GM23338 (cell line): ENCODE results near the gene KCNMA1. TPM values are rescaled to one million over a fixed set of nuclear protein-coding genes. Genes with fewer than 3 reads are reported as not detected.

ENCODE experiments used
- ATAC-seq: fragments of 200-7000 bp; cut with Tn5 transposase; 3 replicates; pipeline ENCODE4 v1.9.1; 2020
- DNase-seq: peaks from one replicate; pipeline ENCODE4 v3.0.0-alpha.2; 2015; ENCODE audit warnings: low spot score
- H2AFZ ChIP-seq: fragments of 200-600 bp; sonication (generic); 2 replicates; pipeline ENCODE4 v1.8.0; 2016; ENCODE audit warnings: antibody characterized with exemption, mild to moderate bottlenecking, moderate library complexity
- H3F3A ChIP-seq: fragments of 200-600 bp; sonication (generic); replicated peaks from 2 replicates; pipeline ENCODE4 v1.8.0; 2017; ENCODE audit warnings: antibody characterized with exemption, mixed run types, low read depth
- H3K27ac ChIP-seq: fragments of 200-600 bp; sonication (generic); 2 replicates; pipeline ENCODE4 v1.6.1; 2016; ENCODE audit warnings: low read depth
- H3K27me3 ChIP-seq: fragments of 200-600 bp; sonication (generic); 2 replicates; pipeline ENCODE4 v1.8.0; 2016; ENCODE audit warnings: mild to moderate bottlenecking, mixed run types, moderate library complexity; ENCODE audit not compliant: insufficient read depth
- H3K36me3 ChIP-seq: fragments of 200-600 bp; sonication (generic); 2 replicates; pipeline ENCODE4 v1.8.0; 2016; ENCODE audit warnings: mild to moderate bottlenecking; ENCODE audit not compliant: insufficient read depth
- H3K4me1 ChIP-seq: fragments of 200-600 bp; sonication (generic); 2 replicates; pipeline ENCODE4 v1.8.0; 2016; ENCODE audit warnings: mild to moderate bottlenecking, moderate library complexity; ENCODE audit not compliant: insufficient read depth
- H3K4me2 ChIP-seq: fragments of 200-600 bp; sonication (generic); 2 replicates; pipeline ENCODE4 v1.7.1; 2017; ENCODE audit warnings: mixed run types
- H3K4me3 ChIP-seq: fragments of 200-600 bp; sonication (generic); 2 replicates; pipeline ENCODE4 v1.6.1; 2016; ENCODE audit warnings: mixed run types
- H3K79me2 ChIP-seq: fragments of 200-600 bp; sonication (generic); replicated peaks from 2 replicates; pipeline ENCODE4 v1.8.0; 2017; ENCODE audit warnings: mild to moderate bottlenecking; ENCODE audit not compliant: insufficient read depth
- H3K9me2 ChIP-seq: fragments of 200-600 bp; sonication (generic); 2 replicates; pipeline ENCODE4 v1.8.0; 2017; ENCODE audit not compliant: insufficient read depth
- H4K20me1 ChIP-seq: fragments of 200-600 bp; sonication (generic); replicated peaks from 2 replicates; pipeline ENCODE4 v1.8.0; 2017; ENCODE audit warnings: mild to moderate bottlenecking; ENCODE audit not compliant: insufficient read depth
- H3K27ac Mint-ChIP-seq: 2 replicates; pipeline ENCODE4 v1.8.0; 2020; ENCODE audit warnings: inconsistent platforms, mild to moderate bottlenecking, moderate library complexity, mixed read lengths
- H3K27me3 Mint-ChIP-seq: 3 replicates; pipeline ENCODE4 v1.8.0; 2022; ENCODE audit warnings: low read depth, mild to moderate bottlenecking, moderate library complexity, mixed read lengths, inconsistent platforms; ENCODE audit not compliant: insufficient read depth, poor library complexity
- H3K36me3 Mint-ChIP-seq: 3 replicates; pipeline ENCODE4 v1.8.0; 2021; ENCODE audit warnings: low read depth, mild to moderate bottlenecking, inconsistent platforms, moderate library complexity, mixed read lengths
- H3K4me1 Mint-ChIP-seq: 3 replicates; pipeline ENCODE4 v1.8.0; 2020; ENCODE audit warnings: mild to moderate bottlenecking, inconsistent platforms, mixed read lengths
- H3K4me3 Mint-ChIP-seq: 3 replicates; pipeline ENCODE4 v1.8.0; 2021; ENCODE audit warnings: moderate library complexity, mild to moderate bottlenecking, inconsistent platforms, mixed read lengths
- H3K9me3 Mint-ChIP-seq: 3 replicates; pipeline ENCODE4 v1.8.0; 2020; ENCODE audit warnings: moderate library complexity, mild to moderate bottlenecking, inconsistent platforms, mixed read lengths
- CREB1 ChIP-seq: fragments of 250-450 bp; sonication (Bioruptor Pico); IDR thresholded peaks from 2 replicates; pipeline ENCODE4 v1.5.0; 2020; ENCODE audit warnings: low read depth, mild to moderate bottlenecking, moderate library complexity
- EZH2 ChIP-seq: fragments of 200-600 bp; sonication (generic); IDR thresholded peaks from one replicate; pipeline ENCODE4 v1.8.0; 2017; ENCODE audit warnings: antibody characterized with exemption, mild to moderate bottlenecking, low read depth; ENCODE audit not compliant: unreplicated experiment
- JUNB ChIP-seq: IDR thresholded peaks from one replicate; pipeline ENCODE4 v1.6.1; 2016; ENCODE audit warnings: antibody characterized with exemption; ENCODE audit not compliant: unreplicated experiment
- NANOG ChIP-seq: IDR thresholded peaks from 2 replicates; pipeline ENCODE4 v1.6.1; 2016; ENCODE audit warnings: antibody characterized with exemption, borderline replicate concordance
- STAT1 ChIP-seq: IDR thresholded peaks from one replicate; pipeline ENCODE4 v1.6.1; 2016; ENCODE audit warnings: antibody characterized with exemption; ENCODE audit not compliant: unreplicated experiment
- ZNF331 ChIP-seq: fragments of 250-450 bp; sonication (Bioruptor Pico); IDR thresholded peaks from 2 replicates; pipeline ENCODE4 v1.5.0; 2020; ENCODE audit warnings: low read depth, mild to moderate bottlenecking, moderate library complexity
- polyA plus RNA-seq: library from polyadenylated mRNA; unstranded; fragments of >200 nt; fragmentation: Nextera tagmentation; extraction: Ambion mirVana; gene quantifications from 2 replicates; pipeline ENCODE4 v1.2.1, GENCODE V29; 2016
- total RNA-seq: library from RNA; depleted of rRNA; stranded (reverse); fragments of >200 nt; shearing (Covaris generic); gene quantifications from 2 replicates; pipeline ENCODE4 v1.2.3, GENCODE V29; 2014
- TF ChIP-seq, protein P1 (sequence below): fragments of 250-450 bp; sonication (Bioruptor Pico); IDR thresholded peaks from 2 replicates; pipeline ENCODE4 v1.5.0; 2020; ENCODE audit warnings: mild to moderate bottlenecking, moderate library complexity
- TF ChIP-seq, protein P2 (sequence below), 2 experiments: fragments of 200-600 bp in 1 of 2; sonication (generic) in 1 of 2; conservative IDR thresholded peaks; 2 replicates each; pipeline versions ENCODE4 v1.5.1 to v1.6.1; 2016 to 2017; ENCODE audit warnings: antibody characterized with exemption in 2 of 2, low read depth in 2 of 2, mild to moderate bottlenecking in 2 of 2, moderate library complexity in 1 of 2
- TF ChIP-seq, protein P3 (sequence below): IDR thresholded peaks from 2 replicates; pipeline ENCODE4 v1.6.1; 2016; ENCODE audit warnings: antibody characterized with exemption
- TF ChIP-seq, protein P4 (sequence below): IDR thresholded peaks from one replicate; pipeline ENCODE4 v1.6.1; 2018; ENCODE audit warnings: antibody characterized with exemption; ENCODE audit not compliant: unreplicated experiment

The KCNMA1 gene
- total and polyA plus RNA-seq, 2 experiments from 2014 or later, result 8.2 to 9.0 TPM

DNA sequence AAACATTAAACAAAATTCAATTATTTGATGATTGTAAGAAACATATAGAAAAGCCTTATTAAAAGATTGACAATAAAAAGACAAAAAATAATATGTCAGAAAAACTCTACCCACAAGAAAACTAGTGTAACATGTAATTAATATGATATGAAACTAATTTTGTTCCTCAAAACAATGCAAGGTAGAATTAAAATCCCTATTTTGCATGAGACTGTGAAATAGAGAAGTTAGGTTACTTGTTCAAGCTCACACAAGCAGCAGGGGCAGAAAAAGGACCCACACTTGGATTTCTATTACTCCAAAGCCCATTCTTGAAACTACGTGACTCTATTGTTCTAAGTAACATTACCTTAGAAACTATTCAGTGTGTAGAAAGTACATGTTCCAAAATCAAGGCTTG is 96.4 kb downstream of the KCNMA1 start:
- H3K27ac Mint-ChIP-seq, result no peak overlapping the region
- TF ChIP-seq JUNB, result no peak
- TF ChIP-seq STAT1, result no peak
- TF ChIP-seq, protein P1, sequence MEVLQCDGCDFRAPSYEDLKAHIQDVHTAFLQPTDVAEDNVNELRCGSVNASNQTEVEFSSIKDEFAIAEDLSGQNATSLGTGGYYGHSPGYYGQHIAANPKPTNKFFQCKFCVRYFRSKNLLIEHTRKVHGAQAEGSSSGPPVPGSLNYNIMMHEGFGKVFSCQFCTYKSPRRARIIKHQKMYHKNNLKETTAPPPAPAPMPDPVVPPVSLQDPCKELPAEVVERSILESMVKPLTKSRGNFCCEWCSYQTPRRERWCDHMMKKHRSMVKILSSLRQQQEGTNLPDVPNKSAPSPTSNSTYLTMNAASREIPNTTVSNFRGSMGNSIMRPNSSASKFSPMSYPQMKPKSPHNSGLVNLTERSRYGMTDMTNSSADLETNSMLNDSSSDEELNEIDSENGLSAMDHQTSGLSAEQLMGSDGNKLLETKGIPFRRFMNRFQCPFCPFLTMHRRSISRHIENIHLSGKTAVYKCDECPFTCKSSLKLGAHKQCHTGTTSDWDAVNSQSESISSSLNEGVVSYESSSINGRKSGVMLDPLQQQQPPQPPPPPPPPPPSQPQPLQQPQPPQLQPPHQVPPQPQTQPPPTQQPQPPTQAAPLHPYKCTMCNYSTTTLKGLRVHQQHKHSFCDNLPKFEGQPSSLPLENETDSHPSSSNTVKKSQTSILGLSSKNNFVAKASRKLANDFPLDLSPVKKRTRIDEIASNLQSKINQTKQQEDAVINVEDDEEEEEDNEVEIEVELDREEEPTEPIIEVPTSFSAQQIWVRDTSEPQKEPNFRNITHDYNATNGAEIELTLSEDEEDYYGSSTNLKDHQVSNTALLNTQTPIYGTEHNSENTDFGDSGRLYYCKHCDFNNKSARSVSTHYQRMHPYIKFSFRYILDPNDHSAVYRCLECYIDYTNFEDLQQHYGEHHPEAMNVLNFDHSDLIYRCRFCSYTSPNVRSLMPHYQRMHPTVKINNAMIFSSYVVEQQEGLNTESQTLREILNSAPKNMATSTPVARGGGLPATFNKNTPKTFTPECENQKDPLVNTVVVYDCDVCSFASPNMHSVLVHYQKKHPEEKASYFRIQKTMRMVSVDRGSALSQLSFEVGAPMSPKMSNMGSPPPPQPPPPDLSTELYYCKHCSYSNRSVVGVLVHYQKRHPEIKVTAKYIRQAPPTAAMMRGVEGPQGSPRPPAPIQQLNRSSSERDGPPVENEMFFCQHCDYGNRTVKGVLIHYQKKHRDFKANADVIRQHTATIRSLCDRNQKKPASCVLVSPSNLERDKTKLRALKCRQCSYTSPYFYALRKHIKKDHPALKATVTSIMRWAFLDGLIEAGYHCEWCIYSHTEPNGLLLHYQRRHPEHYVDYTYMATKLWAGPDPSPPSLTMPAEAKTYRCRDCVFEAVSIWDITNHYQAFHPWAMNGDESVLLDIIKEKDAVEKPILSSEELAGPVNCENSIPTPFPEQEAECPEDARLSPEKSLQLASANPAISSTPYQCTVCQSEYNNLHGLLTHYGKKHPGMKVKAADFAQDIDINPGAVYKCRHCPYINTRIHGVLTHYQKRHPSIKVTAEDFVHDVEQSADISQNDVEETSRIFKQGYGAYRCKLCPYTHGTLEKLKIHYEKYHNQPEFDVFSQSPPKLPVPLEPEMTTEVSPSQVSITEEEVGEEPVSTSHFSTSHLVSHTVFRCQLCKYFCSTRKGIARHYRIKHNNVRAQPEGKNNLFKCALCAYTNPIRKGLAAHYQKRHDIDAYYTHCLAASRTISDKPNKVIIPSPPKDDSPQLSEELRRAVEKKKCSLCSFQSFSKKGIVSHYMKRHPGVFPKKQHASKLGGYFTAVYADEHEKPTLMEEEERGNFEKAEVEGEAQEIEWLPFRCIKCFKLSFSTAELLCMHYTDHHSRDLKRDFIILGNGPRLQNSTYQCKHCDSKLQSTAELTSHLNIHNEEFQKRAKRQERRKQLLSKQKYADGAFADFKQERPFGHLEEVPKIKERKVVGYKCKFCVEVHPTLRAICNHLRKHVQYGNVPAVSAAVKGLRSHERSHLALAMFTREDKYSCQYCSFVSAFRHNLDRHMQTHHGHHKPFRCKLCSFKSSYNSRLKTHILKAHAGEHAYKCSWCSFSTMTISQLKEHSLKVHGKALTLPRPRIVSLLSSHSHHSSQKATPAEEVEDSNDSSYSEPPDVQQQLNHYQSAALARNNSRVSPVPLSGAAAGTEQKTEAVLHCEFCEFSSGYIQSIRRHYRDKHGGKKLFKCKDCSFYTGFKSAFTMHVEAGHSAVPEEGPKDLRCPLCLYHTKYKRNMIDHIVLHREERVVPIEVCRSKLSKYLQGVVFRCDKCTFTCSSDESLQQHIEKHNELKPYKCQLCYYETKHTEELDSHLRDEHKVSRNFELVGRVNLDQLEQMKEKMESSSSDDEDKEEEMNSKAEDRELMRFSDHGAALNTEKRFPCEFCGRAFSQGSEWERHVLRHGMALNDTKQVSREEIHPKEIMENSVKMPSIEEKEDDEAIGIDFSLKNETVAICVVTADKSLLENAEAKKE (CRISPR knock-in tag), result no peak
- TF ChIP-seq, protein P2, sequence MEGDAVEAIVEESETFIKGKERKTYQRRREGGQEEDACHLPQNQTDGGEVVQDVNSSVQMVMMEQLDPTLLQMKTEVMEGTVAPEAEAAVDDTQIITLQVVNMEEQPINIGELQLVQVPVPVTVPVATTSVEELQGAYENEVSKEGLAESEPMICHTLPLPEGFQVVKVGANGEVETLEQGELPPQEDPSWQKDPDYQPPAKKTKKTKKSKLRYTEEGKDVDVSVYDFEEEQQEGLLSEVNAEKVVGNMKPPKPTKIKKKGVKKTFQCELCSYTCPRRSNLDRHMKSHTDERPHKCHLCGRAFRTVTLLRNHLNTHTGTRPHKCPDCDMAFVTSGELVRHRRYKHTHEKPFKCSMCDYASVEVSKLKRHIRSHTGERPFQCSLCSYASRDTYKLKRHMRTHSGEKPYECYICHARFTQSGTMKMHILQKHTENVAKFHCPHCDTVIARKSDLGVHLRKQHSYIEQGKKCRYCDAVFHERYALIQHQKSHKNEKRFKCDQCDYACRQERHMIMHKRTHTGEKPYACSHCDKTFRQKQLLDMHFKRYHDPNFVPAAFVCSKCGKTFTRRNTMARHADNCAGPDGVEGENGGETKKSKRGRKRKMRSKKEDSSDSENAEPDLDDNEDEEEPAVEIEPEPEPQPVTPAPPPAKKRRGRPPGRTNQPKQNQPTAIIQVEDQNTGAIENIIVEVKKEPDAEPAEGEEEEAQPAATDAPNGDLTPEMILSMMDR (conservative IDR thresholded peaks at IDR 0.05; ENCODE audit: low read depth in 2 of 2), result no peak
- TF ChIP-seq, protein P3, sequence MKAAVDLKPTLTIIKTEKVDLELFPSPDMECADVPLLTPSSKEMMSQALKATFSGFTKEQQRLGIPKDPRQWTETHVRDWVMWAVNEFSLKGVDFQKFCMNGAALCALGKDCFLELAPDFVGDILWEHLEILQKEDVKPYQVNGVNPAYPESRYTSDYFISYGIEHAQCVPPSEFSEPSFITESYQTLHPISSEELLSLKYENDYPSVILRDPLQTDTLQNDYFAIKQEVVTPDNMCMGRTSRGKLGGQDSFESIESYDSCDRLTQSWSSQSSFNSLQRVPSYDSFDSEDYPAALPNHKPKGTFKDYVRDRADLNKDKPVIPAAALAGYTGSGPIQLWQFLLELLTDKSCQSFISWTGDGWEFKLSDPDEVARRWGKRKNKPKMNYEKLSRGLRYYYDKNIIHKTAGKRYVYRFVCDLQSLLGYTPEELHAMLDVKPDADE, result no peak
- no peak for TF ChIP-seq EZH2
- no peak for TF ChIP-seq CREB1 (CRISPR knock-in tag)
- no peak for TF ChIP-seq ZNF331 (CRISPR knock-in tag)
- TF ChIP-seq, protein P4, sequence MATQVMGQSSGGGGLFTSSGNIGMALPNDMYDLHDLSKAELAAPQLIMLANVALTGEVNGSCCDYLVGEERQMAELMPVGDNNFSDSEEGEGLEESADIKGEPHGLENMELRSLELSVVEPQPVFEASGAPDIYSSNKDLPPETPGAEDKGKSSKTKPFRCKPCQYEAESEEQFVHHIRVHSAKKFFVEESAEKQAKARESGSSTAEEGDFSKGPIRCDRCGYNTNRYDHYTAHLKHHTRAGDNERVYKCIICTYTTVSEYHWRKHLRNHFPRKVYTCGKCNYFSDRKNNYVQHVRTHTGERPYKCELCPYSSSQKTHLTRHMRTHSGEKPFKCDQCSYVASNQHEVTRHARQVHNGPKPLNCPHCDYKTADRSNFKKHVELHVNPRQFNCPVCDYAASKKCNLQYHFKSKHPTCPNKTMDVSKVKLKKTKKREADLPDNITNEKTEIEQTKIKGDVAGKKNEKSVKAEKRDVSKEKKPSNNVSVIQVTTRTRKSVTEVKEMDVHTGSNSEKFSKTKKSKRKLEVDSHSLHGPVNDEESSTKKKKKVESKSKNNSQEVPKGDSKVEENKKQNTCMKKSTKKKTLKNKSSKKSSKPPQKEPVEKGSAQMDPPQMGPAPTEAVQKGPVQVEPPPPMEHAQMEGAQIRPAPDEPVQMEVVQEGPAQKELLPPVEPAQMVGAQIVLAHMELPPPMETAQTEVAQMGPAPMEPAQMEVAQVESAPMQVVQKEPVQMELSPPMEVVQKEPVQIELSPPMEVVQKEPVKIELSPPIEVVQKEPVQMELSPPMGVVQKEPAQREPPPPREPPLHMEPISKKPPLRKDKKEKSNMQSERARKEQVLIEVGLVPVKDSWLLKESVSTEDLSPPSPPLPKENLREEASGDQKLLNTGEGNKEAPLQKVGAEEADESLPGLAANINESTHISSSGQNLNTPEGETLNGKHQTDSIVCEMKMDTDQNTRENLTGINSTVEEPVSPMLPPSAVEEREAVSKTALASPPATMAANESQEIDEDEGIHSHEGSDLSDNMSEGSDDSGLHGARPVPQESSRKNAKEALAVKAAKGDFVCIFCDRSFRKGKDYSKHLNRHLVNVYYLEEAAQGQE, result no peak
- no peak for TF ChIP-seq NANOG
- no peak overlapping the region for H2AFZ ChIP-seq
- no peaks in the 10 kb centered on the region for H4K20me1 ChIP-seq
- no peak for ATAC-seq
- no peaks in the 10 kb centered on the region for H3K36me3 ChIP-seq
- no peaks in the 10 kb centered on the region for H3K79me2 ChIP-seq
- DNase-seq, result no peak
- no peaks in the 10 kb centered on the region for H3K27me3 Mint-ChIP-seq
- H3K4me2 ChIP-seq, result no peak overlapping the region
- no peak overlapping the region for H3K4me3 ChIP-seq
- H3K27me3 ChIP-seq, result no peaks in the 10 kb centered on the region
- H3K36me3 Mint-ChIP-seq, result no peaks in the 10 kb centered on the region
- H3K4me1 Mint-ChIP-seq, result peaks cover 4% of the 10 kb centered on the region; the same call in 2 of the 3 replicates
- H3K9me2 ChIP-seq, result no peaks in the 10 kb centered on the region
- H3K27ac ChIP-seq, result no peak overlapping the region
- H3F3A ChIP-seq, result no peaks in the 10 kb centered on the region
- H3K9me3 Mint-ChIP-seq, result no peaks in the 10 kb centered on the region
- no peaks in the 10 kb centered on the region for H3K4me1 ChIP-seq
- no peak overlapping the region for H3K4me3 Mint-ChIP-seq
